HG03432 (cell line): ENCODE results near the gene STT3B.

Source experiments
- ATAC-seq: cut with Tn5 transposase; IDR thresholded peaks from one replicate; pipeline ENCODE4 v1.9.1; 2021; ENCODE audit warnings: mild to moderate bottlenecking, moderate library complexity; ENCODE audit not compliant: unreplicated experiment

STT3B gene

DNA sequence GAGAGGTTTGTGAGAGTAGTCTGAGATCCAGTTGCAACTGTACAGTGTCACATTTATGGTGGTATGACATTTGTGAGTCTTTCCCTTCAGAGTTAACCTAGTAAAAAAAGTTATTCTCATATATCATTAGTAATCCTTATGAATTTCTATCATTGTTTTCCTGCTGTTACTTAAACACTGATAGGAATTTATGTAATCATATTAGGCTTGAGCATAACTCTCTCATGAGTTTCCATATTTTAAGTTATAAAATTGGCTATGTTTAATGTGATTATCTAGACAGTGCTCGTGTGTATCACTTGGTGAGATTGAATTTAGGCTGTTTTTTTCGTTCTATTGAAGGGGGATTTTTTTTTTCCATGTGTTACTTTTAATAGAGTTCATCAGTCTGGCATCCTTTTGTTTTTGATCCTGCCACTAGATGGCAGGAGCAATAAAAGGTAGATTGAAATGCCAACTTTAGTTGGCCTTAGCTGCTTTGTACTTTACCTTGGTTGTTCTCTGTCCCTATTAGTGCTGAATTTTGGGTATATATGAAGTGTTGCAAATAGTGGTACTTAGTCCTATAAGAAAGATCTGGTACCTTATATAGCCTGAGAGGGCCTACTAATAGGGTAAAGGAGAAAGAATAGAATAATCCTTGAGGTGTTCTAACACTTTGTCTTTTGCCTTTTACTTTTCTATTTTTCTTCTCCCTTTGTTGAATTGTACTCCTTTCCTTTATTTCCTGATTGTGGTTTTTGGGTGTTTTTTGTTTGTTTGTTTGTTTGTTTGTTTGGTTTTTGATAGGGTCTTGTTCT, 17.9 kb downstream of the STT3B start:
- peak; percentile 57 for ATAC-seq

DNA sequence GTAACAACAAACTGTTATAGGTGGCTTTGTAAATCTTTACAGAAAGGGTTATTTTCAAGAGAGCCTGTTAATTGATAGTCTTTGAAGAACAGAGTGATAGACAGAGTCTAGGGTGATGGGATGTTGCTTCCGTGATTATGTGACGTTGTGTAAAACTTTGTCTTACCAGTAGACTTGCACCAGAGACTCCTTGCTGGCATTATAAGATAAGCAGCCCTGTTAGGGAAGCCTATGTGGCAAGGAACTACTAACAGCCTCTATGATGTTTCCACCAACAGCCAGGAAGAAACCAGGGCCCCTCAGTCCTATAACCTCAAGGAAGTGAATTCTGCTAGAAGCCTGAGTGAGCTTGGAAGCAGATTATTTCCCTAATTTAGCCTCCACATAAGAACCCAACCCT, 18.9 kb downstream of the STT3B start:
- ATAC-seq: no peak

DNA sequence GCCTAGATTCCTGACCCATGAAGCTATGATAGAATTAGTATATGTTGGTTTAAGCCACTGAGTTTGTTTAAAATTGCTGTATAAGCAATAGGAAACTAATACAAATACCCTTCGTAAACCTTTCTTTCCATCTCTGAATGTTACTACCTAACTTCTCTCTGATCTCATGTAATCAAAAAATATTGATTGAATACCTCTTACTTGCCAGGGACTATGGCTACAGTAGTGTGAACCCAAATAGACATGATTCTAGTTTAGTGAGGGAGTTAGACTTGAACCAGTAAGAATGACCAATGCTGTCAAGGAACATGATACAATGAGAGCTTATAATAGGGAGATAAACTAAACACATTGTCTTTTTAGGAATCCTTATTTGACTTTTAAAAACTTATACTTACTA, 19.4 kb downstream of the STT3B start:
- ATAC-seq: no peak

DNA sequence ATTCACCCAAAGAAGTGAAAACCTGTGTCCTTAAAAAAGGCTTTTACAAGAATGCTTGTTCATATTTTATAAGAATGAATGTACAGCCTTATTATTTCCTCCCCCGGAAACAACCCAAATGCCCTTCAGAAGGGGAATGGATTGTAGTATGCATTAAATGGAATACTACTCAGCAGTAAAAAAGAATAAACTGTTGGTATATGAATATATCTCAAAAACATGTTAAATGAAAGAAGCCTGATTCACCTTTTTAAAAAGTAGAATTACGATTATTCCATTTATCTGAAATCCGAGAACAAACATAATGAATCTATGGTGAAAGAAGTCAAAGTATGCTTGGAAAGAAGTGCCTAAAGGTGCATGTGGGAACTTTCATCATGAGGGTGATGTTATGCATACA, 20.5 kb downstream of the STT3B start:
- ATAC-seq: no peak

DNA sequence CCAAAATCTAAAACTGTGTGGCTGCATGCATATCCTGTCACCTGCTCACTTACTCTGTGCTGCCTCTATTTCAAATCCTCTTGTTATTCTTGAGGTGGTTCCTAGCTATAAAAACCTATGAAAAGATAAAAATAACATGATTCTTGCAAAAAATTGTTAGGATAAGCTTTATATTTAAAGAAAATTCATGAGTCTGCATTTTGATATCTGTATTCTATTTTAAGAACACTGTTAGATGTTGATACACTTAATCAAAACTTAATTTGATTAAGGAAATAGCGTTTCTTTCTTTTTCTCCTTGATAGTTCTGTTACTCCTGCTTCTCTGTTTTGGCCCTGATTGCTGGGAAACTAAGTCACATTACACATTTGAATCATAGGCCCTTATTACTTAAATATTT, 22.5 kb downstream of the STT3B start:
- no peak for ATAC-seq

DNA sequence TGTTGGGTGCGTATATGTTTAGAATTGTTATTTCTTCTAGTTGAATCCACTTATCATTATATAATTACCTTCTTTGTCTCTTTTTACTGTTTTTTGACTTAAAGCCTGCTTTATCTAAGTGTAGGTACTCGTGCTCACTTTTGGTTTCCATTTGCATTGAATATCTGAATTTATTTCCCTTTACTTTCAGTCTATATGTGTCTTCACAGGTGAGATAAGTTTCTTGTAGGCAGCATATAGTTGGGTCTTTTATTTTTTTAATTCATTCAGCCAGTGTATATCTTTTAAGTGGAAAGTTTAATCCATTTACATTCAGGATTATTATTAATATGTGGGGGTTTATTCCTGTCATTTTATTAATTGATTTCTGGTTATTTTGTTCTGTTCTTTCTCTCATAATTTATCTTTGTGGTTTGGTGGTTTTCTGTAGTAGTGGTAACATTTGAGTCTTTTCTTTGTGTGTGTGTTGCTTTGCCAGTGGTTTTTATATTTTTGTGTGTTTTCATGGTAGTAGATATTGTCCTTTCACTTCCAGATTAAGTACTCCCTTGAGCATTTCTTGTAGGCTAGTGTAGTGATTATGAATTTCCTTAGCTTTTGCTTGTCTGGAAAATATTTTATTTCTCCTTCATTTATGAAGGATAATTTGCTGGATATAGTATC, 27.3 kb downstream of the STT3B start:
- no peak for ATAC-seq

DNA sequence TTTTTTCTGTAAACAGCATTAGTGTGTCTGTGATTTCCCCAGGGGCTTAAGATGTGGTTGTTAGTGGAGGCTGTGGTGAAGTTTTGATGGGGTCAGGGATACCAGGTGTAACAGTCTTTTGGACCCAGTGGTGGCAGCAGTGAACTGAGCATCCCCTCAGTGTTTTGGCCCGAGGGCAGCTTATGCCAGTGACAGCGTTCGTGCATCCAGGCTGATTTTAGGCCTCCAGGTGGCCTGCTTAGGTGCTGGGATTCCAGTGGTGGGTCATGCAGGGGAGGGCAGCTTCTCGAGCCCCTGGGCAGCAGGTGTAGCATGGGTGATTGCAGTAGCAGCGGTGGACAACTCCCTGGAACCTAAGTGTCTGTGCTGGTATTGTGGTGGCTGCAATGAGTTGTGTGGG, 29.2 kb downstream of the STT3B start:
- ATAC-seq: no peak

DNA sequence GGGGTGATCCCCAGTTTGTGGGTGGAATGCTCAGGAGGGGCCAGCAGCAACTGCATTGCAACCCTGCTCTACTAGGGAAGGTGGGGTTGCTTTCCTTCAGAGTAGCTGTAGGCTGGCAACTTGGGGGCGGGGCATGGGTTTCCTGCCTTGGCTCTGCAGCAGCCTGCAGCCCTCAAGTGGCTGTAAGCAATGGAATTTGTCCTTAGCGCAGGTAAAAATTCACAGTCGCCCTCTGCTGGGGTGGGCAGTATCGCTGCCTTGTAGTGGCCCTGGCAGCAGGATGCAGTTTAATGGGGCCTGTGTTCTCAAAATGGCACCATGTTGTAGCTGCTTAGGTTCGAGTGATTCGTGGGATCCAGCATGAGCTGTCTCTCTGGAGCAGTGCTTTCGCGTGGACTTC, 29.8 kb downstream of the STT3B start:
- no peak for ATAC-seq

DNA sequence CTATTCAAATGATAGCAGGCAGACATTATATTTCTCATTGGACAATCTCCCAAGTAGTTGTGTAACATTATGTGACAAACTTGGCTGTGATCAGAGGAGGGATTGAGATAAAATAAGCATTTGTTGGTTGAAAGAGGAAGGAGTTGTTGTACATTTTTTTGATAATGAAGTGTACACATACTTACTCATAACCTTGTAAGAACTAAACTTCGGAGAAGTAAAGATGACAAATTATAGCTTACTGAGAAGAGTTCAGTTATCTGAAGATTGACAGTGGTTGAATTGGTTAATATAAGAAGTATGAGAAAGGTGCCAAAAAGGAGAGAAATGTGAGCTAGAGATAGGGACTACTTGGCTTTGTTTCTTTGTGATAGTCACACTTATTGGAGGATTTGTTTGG, 32.6 kb downstream of the STT3B start:
- no peak for ATAC-seq

DNA sequence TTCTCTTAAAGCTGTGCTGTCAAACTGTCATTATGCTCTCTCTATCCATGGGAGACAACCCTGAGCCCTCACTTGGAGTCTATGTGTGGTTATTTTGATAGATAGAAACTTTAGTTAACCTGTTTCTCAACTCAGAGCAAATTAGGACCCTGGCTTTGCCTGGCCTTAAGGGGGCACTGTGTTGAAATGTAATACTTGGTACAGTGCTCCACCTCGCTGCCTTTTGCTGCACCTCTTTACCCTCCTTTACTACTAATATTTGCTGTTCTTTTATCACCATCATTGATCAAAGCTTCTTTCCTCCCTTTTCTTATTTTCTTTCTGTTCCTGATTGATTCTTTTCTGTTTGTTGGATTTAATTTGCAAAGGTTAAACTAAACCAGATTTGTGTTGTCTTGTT, 34.3 kb downstream of the STT3B start:
- peak; percentile 43 for ATAC-seq

DNA sequence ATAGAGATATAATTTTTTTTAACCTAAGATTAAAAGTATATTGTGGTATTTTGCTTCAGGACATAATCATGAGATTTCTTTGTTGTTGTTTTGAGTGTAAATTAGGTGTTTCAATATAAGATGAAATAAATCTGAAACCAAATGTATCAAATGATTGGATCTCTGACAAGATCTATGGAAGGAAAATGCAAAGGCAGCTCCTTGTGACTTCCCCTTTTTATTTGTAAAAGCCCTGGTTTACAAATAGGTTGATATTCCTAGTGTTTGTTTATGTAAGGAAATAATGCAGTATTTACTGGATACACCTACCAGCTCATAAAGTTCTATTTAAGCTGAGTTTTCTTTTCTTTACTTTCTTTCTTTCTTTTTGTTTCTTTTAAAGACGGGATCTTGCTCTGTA, 35.9 kb downstream of the STT3B start:
- no peak for ATAC-seq

DNA sequence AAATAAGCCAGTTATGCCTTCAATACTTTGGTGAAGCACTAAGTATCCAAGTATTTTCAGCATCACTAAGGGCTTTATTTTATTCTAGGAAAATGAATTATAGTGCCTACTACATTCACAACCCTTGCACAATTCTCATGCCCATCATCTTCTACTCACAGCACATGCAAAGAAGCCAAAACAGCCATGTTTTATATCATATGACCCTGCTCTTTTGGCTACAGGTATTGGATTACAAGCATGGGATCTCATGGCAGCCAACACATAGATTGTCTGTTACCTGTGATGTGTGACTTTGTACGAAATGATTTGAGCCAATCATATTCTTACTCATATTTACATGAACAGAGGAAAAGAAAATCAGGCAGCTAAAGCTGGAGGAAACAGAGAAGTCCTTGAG, 38.6 kb downstream of the STT3B start:
- no peak for ATAC-seq

DNA sequence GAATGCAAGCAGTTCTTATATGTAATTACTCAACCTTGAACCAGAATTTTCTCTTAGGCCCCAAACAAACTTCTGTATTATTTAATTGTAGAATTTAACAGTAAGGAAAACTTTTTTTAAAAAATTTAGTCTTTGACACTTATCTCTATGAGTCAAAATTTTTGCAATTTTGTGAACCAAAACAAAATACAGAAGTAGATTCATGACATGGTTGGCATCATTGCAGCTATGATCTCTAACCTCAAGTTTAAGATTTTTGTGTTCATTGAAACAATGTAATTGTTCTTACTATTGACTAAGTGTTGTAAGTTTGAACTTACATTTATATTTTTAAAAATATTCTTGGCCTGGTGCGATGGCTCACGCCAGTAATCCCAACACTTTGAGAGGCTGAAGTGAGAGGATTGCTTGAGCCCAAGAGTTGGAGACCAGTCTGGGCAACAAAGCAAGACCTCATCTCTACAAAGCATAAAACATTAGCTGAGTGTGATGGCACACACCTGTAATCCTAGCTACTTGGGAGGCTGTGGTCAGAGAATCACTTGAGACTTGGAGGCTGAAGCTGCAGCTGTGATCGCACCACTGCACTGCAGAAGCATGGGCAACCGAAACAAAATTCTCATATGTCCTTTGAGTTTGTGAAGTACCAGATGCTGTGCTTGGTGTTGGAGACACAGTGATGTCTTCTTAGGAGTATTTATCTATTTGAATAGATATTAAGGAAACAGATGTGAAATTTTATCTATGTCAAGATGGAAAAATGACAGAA, 39.7 kb downstream of the STT3B start:
- peak; percentile 42 for ATAC-seq

DNA sequence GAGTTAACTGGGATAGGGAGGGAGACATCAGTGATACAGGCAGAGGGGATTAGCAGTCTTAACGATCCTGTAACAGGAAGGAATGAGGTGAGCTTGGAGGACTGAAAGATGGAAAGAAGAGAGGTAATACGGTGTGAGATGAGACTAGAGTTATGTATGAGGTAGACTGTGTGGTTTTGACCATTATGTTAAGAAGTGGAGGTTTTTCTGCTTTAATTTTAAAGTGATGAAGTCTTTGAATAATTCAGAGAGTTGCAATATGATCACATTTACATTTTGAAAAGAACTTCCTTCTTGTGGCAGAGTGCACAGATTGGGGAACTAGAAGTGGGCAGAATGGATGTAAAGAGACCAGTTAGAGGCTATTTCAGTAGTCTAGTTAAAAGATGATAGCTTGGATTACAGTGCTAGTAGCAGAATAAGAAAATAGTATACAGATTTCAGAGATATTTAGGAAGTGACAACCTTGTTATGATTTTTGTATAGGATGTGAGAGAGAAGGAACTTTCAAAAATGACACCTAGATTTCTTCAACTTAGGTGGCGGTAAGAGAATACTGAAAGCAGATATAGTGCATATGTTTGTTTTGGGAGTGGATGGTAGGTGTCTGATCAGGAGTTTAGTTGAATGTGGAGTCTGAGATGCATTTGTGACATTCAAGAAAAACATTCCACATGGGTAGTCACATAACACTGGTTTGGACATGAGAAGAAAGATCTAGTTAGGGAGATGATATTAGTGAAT, 40.5 kb downstream of the STT3B start:
- ATAC-seq: peak; percentile 60

DNA sequence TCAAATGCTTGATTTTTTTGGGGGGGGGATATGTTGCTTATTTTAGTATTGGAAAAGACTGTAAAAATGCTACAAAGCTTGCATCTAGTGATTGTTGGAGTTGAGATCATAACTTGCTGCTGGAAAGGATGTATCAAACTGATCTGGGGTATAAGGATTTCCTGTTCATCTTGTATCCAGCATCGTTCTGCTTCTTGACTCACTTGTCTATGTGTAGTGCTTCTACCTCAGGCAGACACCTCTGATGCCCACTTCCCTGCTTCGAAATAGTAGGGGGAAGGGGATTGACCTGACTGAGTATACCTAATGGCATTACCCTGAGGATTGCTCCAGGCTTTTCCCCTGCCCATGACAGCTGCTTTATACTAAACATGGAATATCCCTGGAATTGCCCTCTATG, 42.7 kb downstream of the STT3B start:
- ATAC-seq: no peak

DNA sequence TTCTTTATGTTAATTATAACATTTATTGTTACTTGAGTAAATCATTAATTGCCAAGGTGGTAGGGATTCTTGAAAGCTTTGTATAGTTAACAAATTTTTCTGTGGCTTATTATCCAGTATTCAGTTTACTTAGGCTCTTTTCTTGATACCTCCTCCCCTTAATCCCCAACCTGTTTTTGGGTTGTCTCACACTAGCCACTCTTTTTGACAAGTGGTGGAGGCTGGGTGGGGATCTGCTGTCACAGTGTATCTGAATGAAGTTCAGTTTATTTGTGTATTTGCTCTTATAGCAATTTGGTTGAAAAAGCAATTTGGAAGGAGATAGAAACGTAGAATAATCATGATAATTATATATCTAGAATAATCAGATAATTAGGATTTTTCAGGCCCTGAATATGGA, 43.8 kb downstream of the STT3B start:
- ATAC-seq: no peak

DNA sequence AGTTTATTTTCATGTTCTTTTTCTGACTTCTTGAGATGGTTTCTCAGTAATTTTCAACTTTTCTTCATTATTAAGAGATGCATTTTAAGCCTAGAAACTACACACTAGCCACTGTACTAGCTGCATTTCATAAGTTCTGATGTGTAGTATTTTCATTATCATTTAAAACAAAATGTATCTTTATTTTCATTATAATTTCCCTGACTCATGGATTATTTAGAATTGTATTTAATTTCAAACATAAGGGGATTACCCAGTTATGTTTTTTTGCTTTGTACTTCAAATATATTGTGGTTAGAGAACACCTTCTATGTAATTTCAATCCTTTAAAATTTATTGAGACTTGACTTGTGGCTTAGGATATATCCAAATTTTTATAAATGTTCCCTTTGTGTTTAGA, 44.5 kb downstream of the STT3B start:
- no peak for ATAC-seq

DNA sequence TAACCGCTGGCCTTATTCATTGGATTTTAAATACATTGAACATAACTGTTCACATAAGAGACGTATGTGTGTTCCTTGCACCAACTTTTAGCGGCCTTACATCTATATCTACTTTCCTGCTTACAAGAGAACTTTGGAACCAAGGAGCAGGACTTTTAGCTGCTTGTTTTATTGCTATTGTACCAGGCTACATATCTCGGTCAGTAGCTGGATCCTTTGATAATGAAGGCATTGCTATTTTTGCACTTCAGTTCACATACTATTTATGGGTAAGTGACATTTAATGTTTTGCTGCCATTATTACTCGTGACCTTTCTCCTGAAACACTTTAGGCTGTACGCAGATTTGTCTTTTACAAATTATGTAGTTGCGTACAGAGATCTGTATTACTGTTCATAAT, 47.1 kb downstream of the STT3B start:
- ATAC-seq: no peak

DNA sequence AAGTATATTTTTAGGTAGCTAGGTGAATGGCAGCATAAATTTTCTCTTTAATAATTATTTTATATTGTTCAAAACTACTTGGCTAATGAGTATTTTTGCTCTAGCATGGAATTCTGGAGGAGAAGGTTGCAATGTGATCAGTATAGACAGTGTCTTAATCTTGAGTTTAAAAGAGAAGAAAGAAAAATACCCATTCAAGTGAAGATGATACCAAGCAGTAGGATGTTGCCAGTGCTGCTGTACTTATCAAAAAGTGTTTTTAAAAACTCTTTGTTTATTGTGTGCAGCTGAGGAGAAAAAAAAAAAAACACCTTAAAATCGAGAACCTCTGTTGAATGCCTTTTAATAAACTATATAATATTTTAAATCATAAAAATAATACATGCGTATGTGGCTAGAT, 47.9 kb downstream of the STT3B start:
- no peak for ATAC-seq

DNA sequence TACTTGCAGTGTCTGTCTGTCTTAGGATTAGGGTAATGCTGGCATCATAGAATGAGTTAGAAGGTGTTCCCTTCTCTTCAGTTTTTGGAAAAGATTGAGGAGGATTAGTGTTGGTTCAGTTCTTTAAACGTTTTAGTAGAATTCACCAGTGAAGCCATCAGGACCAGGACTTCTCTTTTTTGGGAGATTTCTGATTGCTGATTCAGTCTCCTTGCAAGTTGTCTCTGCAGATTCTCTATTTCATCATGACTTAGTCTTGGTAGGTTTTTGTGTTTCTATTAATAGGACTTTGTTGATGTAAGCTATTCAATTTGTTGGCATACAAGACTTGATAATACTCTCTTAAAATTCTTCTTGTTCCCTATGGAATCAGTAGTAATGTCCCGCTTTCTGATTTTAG, 48.9 kb downstream of the STT3B start:
- no peak for ATAC-seq

DNA sequence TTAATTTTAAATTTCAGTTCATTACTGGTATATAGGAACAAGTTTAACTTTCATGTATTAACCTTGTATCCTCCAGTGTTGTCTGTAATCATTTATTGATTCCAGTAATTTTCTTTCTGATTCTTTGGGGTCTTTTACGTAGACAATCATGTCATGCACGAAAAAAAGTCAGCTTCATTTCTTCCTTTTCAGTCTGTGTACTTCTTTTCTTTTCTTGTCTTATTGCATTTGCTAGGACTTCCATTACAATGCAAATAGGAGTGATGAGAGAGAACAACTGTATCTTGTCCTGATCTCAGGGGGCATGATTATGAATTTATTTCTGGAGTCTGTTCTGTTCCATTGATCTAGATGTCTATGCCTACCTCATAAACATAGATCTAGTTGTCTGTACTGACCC, 56.5 kb downstream of the STT3B start:
- no peak for ATAC-seq
